PFSK-1 (cell line): Measurements from ENCODE around the gene INCA1.

Source experiments
- REST ChIP-seq, 2 experiments: IDR thresholded peaks; 2 replicates each; pipeline versions ENCODE4 v1.6.1 to v1.8.0; 2011 to 2012; ENCODE audit warnings: low read depth in 2 of 2, low read length in 2 of 2, control low read depth in 1 of 2, inconsistent platforms in 1 of 2, mild to moderate bottlenecking in 1 of 2, moderate library complexity in 1 of 2; ENCODE audit not compliant: insufficient read depth in 1 of 2
- SIN3A ChIP-seq: IDR thresholded peaks from 2 replicates; pipeline ENCODE4 v1.6.1; 2012; ENCODE audit warnings: mild to moderate bottlenecking, low read length, moderate library complexity, borderline replicate concordance; ENCODE audit not compliant: insufficient read depth
- TAF1 ChIP-seq: IDR thresholded peaks from 2 replicates; pipeline ENCODE4 v1.6.1; 2012; ENCODE audit warnings: low read length, control low read depth, borderline replicate concordance; ENCODE audit not compliant: insufficient read depth

- TF ChIP-seq SIN3A (no peak), TAF1 (no peak), REST (IDR thresholded peaks at IDR 0.05; ENCODE audit: insufficient read depth in 1 of 2, low read depth in 2 of 2, low read length in 2 of 2) (no peak)
Measured at GRCh38 chr17:5022171-5022711, 24.9 kb upstream of the INCA1 start.
